ENCODE results near the gene CSHL1. TPM values are rescaled to one million over a fixed set of nuclear protein-coding genes. Genes with fewer than 3 reads are reported as not detected.
"Not testable (repeated sequence)": the region's sequence is repeated elsewhere in the genome, so short reads cannot be mapped to it uniquely, and the experiment has no call there.

CSHL1 gene
- polyA plus RNA-seq, 4 donors, result not detected

DNA sequence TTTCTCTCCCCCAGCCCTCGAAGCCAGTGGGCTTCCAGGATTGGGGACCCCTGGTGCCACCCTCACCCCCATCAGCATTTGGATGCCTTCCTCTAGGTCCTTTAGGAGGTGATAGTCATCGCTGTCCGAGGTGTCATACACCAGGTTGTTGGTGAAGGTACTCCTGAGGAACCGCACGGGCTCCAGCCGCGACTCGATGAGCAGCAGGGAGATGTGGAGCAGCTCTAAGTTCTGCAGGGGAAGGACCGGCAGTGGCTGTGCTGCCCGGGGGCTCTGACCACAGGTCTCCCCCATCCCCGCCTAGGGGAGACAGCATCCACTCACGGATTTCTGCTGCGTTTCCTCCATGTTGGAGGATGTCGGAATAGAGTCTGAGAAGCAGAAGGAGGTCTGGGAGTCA lies 962 bp downstream of the CSHL1 start:
- DNase-seq (no peak), FAIRE-seq (no peak)
- no peaks in the 10 kb centered on the region for H3K9me3 ChIP-seq (ENCODE audit: control insufficient read depth in 2 of 2, insufficient read depth in 1 of 2, low read depth in 1 of 2, low read length in 1 of 2)
- WGBS, 3 donors, result 75 to 84% (median 83%) methylated on average over 14 of the region's 14 CpGs
- no peak overlapping the region for H3K4me3 ChIP-seq (ENCODE audit: low read depth in 1 of 3, low read length in 3 of 3)
- H3K36me3 ChIP-seq (ENCODE audit: control insufficient read depth in 3 of 3, insufficient read depth in 2 of 3, low read depth in 1 of 3, low read length in 3 of 3), result no peaks in the 10 kb centered on the region
- H3K4me1 ChIP-seq (ENCODE audit: control insufficient read depth in 3 of 3, insufficient read depth in 2 of 3, low read depth in 1 of 3, low read length in 2 of 3), result no peaks in the 10 kb centered on the region
- no peak overlapping the region for H3K27ac ChIP-seq (ENCODE audit: low read depth in 1 of 3, low read length in 2 of 3)
- H3K27me3 ChIP-seq (ENCODE audit: control insufficient read depth in 3 of 3, insufficient read depth in 3 of 3, low read length in 3 of 3), result peaks cover 0 to 16% (median 0%) of the 10 kb centered on the region in 3 donors

DNA sequence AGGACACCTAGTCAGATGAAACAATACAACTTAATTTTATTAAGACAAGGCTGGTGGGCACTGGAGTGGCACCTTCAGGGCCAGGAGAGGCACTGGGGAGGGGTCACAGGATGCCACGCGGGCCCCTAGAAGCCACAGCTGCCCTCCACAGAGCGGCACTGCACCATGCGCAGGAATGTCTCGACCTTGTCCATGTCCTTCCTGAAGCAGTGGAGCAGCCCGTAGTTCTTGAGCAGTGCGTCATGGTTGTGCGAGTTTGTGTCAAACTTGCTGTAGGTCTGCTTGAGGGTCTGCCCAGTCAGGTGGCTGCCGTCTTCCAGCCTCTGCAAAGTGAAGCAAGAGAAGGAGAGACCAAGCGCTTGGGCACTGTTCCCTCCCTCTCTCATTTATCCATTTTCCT lies 1.5 kb downstream of the CSHL1 start:
- FAIRE-seq, result not testable (repeated sequence)
- 88 to 91% (median 90%) methylated on average over 9 to 10 of the region's 10 CpGs for WGBS, 3 donors
- peaks cover 0 to 16% (median 0%) of the 10 kb centered on the region in 3 donors for H3K27me3 ChIP-seq (ENCODE audit: control insufficient read depth in 3 of 3, insufficient read depth in 3 of 3, low read length in 3 of 3)

GRCh38 chr17:63907161-63907778 lies 3.8 kb downstream of the CSHL1 start:
- not testable (repeated sequence) for H3K36me3 ChIP-seq (ENCODE audit: control insufficient read depth in 3 of 3, insufficient read depth in 2 of 3, low read depth in 1 of 3, low read length in 3 of 3); H3K9me3 ChIP-seq (ENCODE audit: control insufficient read depth in 2 of 2, insufficient read depth in 1 of 2, low read depth in 1 of 2, low read length in 1 of 2); FAIRE-seq; H3K4me1 ChIP-seq (ENCODE audit: control insufficient read depth in 3 of 3, insufficient read depth in 2 of 3, low read depth in 1 of 3, low read length in 2 of 3); H3K4me3 ChIP-seq (ENCODE audit: low read depth in 1 of 3, low read length in 3 of 3); H3K27ac ChIP-seq (ENCODE audit: low read depth in 1 of 3, low read length in 2 of 3); DNase-seq
- WGBS, 3 donors, result 56 to 67% (median 63%) methylated on average over 10 to 11 of the region's 12 CpGs
- peaks cover 0 to 16% (median 0%) of the 10 kb centered on the region in 3 donors for H3K27me3 ChIP-seq (ENCODE audit: control insufficient read depth in 3 of 3, insufficient read depth in 3 of 3, low read length in 3 of 3)

More for the DNA sequence above, 1.5 kb downstream of the CSHL1 start:
- not testable (repeated sequence) for H3K4me3 ChIP-seq (ENCODE audit: low read depth in 1 of 3, low read length in 3 of 3); DNase-seq; H3K36me3 ChIP-seq (ENCODE audit: control insufficient read depth in 3 of 3, insufficient read depth in 2 of 3, low read depth in 1 of 3, low read length in 3 of 3); H3K9me3 ChIP-seq (ENCODE audit: control insufficient read depth in 2 of 2, insufficient read depth in 1 of 2, low read depth in 1 of 2, low read length in 1 of 2); H3K4me1 ChIP-seq (ENCODE audit: control insufficient read depth in 3 of 3, insufficient read depth in 2 of 3, low read depth in 1 of 3, low read length in 2 of 3); H3K27ac ChIP-seq (ENCODE audit: low read depth in 1 of 3, low read length in 2 of 3)

DNA sequence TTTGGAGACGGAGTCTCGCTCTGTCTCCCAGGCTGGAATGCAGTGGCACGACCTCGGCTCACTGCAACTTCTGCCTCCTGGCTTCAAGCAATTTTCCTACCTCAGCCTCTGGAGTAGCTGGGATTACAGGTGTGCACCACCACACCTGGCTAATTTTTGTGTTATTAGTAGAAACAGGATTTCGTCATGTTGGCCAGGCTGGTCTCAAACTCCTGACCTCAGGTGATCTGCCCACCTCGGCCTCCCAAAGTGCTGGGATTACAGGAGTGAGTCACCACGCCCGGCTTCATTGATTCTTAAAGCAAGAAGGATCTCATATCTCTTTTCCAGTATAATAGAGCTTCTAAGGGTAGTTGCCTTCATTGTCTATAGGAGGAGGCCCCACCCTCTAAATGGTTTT lies 6.3 kb downstream of the CSHL1 start:
- H3K27ac ChIP-seq (ENCODE audit: low read depth in 1 of 3, low read length in 2 of 3); H3K27me3 ChIP-seq (ENCODE audit: control insufficient read depth in 3 of 3, insufficient read depth in 3 of 3, low read length in 3 of 3); H3K9me3 ChIP-seq (ENCODE audit: control insufficient read depth in 2 of 2, insufficient read depth in 1 of 2, low read depth in 1 of 2, low read length in 1 of 2); FAIRE-seq; DNase-seq; H3K36me3 ChIP-seq (ENCODE audit: control insufficient read depth in 3 of 3, insufficient read depth in 2 of 3, low read depth in 1 of 3, low read length in 3 of 3); H3K4me3 ChIP-seq (ENCODE audit: low read depth in 1 of 3, low read length in 3 of 3); H3K4me1 ChIP-seq (ENCODE audit: control insufficient read depth in 3 of 3, insufficient read depth in 2 of 3, low read depth in 1 of 3, low read length in 2 of 3): not testable (repeated sequence)
- WGBS, 3 donors, result 82 to 89% (median 84%) methylated on average over 8 of the region's 8 CpGs

GRCh38 chr17:63903787-63904201 lies 7.3 kb downstream of the CSHL1 start:
- not testable (repeated sequence) for H3K4me3 ChIP-seq (ENCODE audit: low read depth in 1 of 3, low read length in 3 of 3); H3K36me3 ChIP-seq (ENCODE audit: control insufficient read depth in 3 of 3, insufficient read depth in 2 of 3, low read depth in 1 of 3, low read length in 3 of 3); H3K27me3 ChIP-seq (ENCODE audit: control insufficient read depth in 3 of 3, insufficient read depth in 3 of 3, low read length in 3 of 3); DNase-seq; H3K27ac ChIP-seq (ENCODE audit: low read depth in 1 of 3, low read length in 2 of 3); FAIRE-seq; H3K4me1 ChIP-seq (ENCODE audit: control insufficient read depth in 3 of 3, insufficient read depth in 2 of 3, low read depth in 1 of 3, low read length in 2 of 3); H3K9me3 ChIP-seq (ENCODE audit: control insufficient read depth in 2 of 2, insufficient read depth in 1 of 2, low read depth in 1 of 2, low read length in 1 of 2)
- 27 to 30% (median 28%) methylated on average over 5 of the region's 5 CpGs for WGBS, 3 donors

DNA sequence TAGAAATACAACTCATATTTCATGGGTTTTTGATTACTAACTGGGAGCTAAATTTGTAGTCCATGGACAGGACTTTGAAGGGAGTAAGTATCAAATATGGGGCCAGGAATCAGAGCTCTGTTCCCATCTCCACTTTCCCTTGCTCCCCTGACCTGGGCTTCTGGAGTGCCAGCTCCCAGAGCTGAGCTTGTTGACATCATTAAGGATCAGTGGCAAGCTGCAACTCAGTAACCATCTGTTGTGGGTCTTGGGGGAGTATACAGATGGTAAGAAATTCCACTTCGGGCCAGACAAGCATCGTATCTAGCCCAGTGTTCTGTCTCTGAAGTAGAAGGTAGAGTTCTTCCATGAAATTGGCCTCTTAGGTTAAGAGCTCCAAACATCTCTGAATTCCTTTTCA lies 9.1 kb downstream of the CSHL1 start:
- FAIRE-seq; H3K9me3 ChIP-seq (ENCODE audit: control insufficient read depth in 2 of 2, insufficient read depth in 1 of 2, low read depth in 1 of 2, low read length in 1 of 2); DNase-seq; H3K4me1 ChIP-seq (ENCODE audit: control insufficient read depth in 3 of 3, insufficient read depth in 2 of 3, low read depth in 1 of 3, low read length in 2 of 3); H3K36me3 ChIP-seq (ENCODE audit: control insufficient read depth in 3 of 3, insufficient read depth in 2 of 3, low read depth in 1 of 3, low read length in 3 of 3); H3K27ac ChIP-seq (ENCODE audit: low read depth in 1 of 3, low read length in 2 of 3); H3K27me3 ChIP-seq (ENCODE audit: control insufficient read depth in 3 of 3, insufficient read depth in 3 of 3, low read length in 3 of 3); H3K4me3 ChIP-seq (ENCODE audit: low read depth in 1 of 3, low read length in 3 of 3): not testable (repeated sequence)
- WGBS, 3 donors, result 73 to 96% (median 85%) methylated on average over 2 of the region's 2 CpGs

GRCh38 chr17:63898899-63899798 lies 11.9 kb downstream of the CSHL1 start:
- not testable (repeated sequence) for H3K4me1 ChIP-seq (ENCODE audit: control insufficient read depth in 3 of 3, insufficient read depth in 2 of 3, low read depth in 1 of 3, low read length in 2 of 3); H3K36me3 ChIP-seq (ENCODE audit: control insufficient read depth in 3 of 3, insufficient read depth in 2 of 3, low read depth in 1 of 3, low read length in 3 of 3); H3K27me3 ChIP-seq (ENCODE audit: control insufficient read depth in 3 of 3, insufficient read depth in 3 of 3, low read length in 3 of 3); H3K9me3 ChIP-seq (ENCODE audit: control insufficient read depth in 2 of 2, insufficient read depth in 1 of 2, low read depth in 1 of 2, low read length in 1 of 2); H3K27ac ChIP-seq (ENCODE audit: low read depth in 1 of 3, low read length in 2 of 3); DNase-seq; H3K4me3 ChIP-seq (ENCODE audit: low read depth in 1 of 3, low read length in 3 of 3); FAIRE-seq
- WGBS, 3 donors, result 78 to 85% (median 81%) methylated on average over 6 of the region's 6 CpGs

GRCh38 chr17:63896524-63897354 lies 14.3 kb downstream of the CSHL1 start, which contains the start of gene CSH1:
TSS of gene CSH1 (minus strand) at chr17:63896574. CDS start at chr17:63896511, 63 bp downstream.
- not testable (repeated sequence) for H3K4me1 ChIP-seq (ENCODE audit: control insufficient read depth in 3 of 3, insufficient read depth in 2 of 3, low read depth in 1 of 3, low read length in 2 of 3); H3K9me3 ChIP-seq (ENCODE audit: control insufficient read depth in 2 of 2, insufficient read depth in 1 of 2, low read depth in 1 of 2, low read length in 1 of 2); H3K36me3 ChIP-seq (ENCODE audit: control insufficient read depth in 3 of 3, insufficient read depth in 2 of 3, low read depth in 1 of 3, low read length in 3 of 3); H3K27me3 ChIP-seq (ENCODE audit: control insufficient read depth in 3 of 3, insufficient read depth in 3 of 3, low read length in 3 of 3); FAIRE-seq; DNase-seq; H3K4me3 ChIP-seq (ENCODE audit: low read depth in 1 of 3, low read length in 3 of 3); H3K27ac ChIP-seq (ENCODE audit: low read depth in 1 of 3, low read length in 2 of 3)
- 84 to 89% (median 88%) methylated on average over 7 to 11 of the region's 14 CpGs for WGBS, 3 donors
